Measurements from ENCODE around the gene VIPR2.
"Not testable (repeated sequence)": the region's sequence is repeated elsewhere in the genome, so short reads cannot be mapped to it uniquely, and the experiment has no call there.

VIPR2 gene

GRCh38 chr7:159101661-159102091 is 43.0 kb downstream of the VIPR2 start:
- not testable (repeated sequence) for DNase-seq

GRCh38 chr7:159101083-159101395 is 43.6 kb downstream of the VIPR2 start:
- DNase-seq, result not testable (repeated sequence)

- not testable (repeated sequence) for DNase-seq
Observed at GRCh38 chr7:159100281-159101082, 44.2 kb downstream of the VIPR2 start.

GRCh38 chr7:159099711-159100231 is 44.9 kb downstream of the VIPR2 start:
- no peak for DNase-seq

- no peak for DNase-seq
Observed at GRCh38 chr7:159098811-159099655, 45.6 kb downstream of the VIPR2 start.

GRCh38 chr7:159098424-159098786 is 46.3 kb downstream of the VIPR2 start:
- no peak for DNase-seq

GRCh38 chr7:159097661-159098423 is 46.8 kb downstream of the VIPR2 start:
- DNase-seq, result no peak

- DNase-seq, result no peak
Observed at GRCh38 chr7:159096736-159097581, 47.7 kb downstream of the VIPR2 start.

- DNase-seq, result no peak
Observed at GRCh38 chr7:159095979-159096411, 48.7 kb downstream of the VIPR2 start.

- no peak for DNase-seq
Observed at GRCh38 chr7:159094919-159095915, 49.5 kb downstream of the VIPR2 start.

- DNase-seq, result no peak
Observed at GRCh38 chr7:159094023-159094740, 50.5 kb downstream of the VIPR2 start.

GRCh38 chr7:159093351-159093971 is 51.2 kb downstream of the VIPR2 start:
- DNase-seq, result no peak

GRCh38 chr7:159092701-159093121 is 52.0 kb downstream of the VIPR2 start:
- DNase-seq, result no peak

- no peak for DNase-seq
Observed at GRCh38 chr7:159091480-159092475, 52.9 kb downstream of the VIPR2 start.

GRCh38 chr7:159091041-159091440 is 53.6 kb downstream of the VIPR2 start:
- DNase-seq, result no peak

GRCh38 chr7:159088016-159088865 is 56.4 kb downstream of the VIPR2 start:
- no peak for DNase-seq

GRCh38 chr7:159086301-159086925 is 58.3 kb downstream of the VIPR2 start:
- DNase-seq, result no peak
